Vein endothelial cell (primary cell): Measurements from ENCODE around the gene USP33. TPM values are rescaled to one million over a fixed set of nuclear protein-coding genes. Genes with fewer than 3 reads are reported as not detected.

Experiments used
- total RNA-seq: library from RNA; depleted of rRNA; stranded (reverse); fragments of >200 nt; gene quantifications from 2 replicates; pipeline ENCODE4 v1.2.3, GENCODE V29; 2012

Gene USP33
- 59.4 and 60.7 TPM in 2 replicates for total RNA-seq

GRCh38 chr1:77759071-77760028 is at the start of gene USP33:
Gene USP33 (minus strand): TSS chr1:77759852. CDS start chr1:77741697, 18,155 bp downstream.

GRCh38 chr1:77779529-77780281 is 20.1 kb upstream of the USP33 start, which contains the start of gene MIGA1:
Gene MIGA1 (plus strand): TSS chr1:77779649. CDS start chr1:77783253, 3,604 bp downstream.

GRCh38 chr1:77682460-77683159 is 77.0 kb downstream of the USP33 start, which contains the start of gene ZZZ3:
Gene ZZZ3 (minus strand): TSS chr1:77682658. CDS start chr1:77633354, 49,304 bp downstream.

Other genes starting within 250 kb of the USP33 start
- 54.5 and 78.0 TPM in 2 replicates for gene ZZZ3, start 77.2 kb downstream of the USP33 start, total RNA-seq
- gene MIGA1, start 19.8 kb upstream of the USP33 start, total RNA-seq: 16.3 and 18.1 TPM in 2 replicates
- 2.3 and 2.4 TPM in 2 replicates for gene NEXN, start 128.8 kb upstream of the USP33 start, total RNA-seq
- gene FUBP1, start 219.2 kb upstream of the USP33 start, total RNA-seq: 147 and 156 TPM in 2 replicates
- gene DNAJB4, start 245.1 kb upstream of the USP33 start, total RNA-seq: 227 and 238 TPM in 2 replicates